Measurements from ENCODE around the gene FTCDNL1. TPM values are rescaled to one million over a fixed set of nuclear protein-coding genes. Genes with fewer than 3 reads are reported as not detected.

FTCDNL1 gene
- total RNA-seq, 2 donors from 2014 or later, result 2.6 TPM

- no peak for TF ChIP-seq POLR2A (IDR thresholded peaks at IDR 0.05)
- TF ChIP-seq CTCF (IDR thresholded peaks at IDR 0.05), result no peak
- 73 to 77% methylated on average over 5 to 7 of the region's 7 CpGs for WGBS, 2 donors
- no peak for ATAC-seq
- Histone ChIP-seq H3K4me3 (no peak overlapping the region), H3K27ac (no peak overlapping the region), H3K27me3 (no peaks in the 10 kb centered on the region), H3K4me1 (no peaks in the 10 kb centered on the region), H3K9me3 (no peaks in the 10 kb centered on the region), H3K36me3 (replicated peaks in 1 of 2; ENCODE audit: insufficient read depth in 1 of 2, low read depth in 2 of 2) (no peaks in the 10 kb centered on the region)
- no peak for DNase-seq
- intact Hi-C loops (cut with DNase I), result no loop called here
Measured at GRCh38 chr2:199764273-199764800, 86.7 kb downstream of the FTCDNL1 start.

- H3K27ac ChIP-seq, result no peak overlapping the region
- no peaks in the 10 kb centered on the region for H3K9me3 ChIP-seq
- 84 to 86% methylated on average over 4 of the region's 4 CpGs for WGBS, 2 donors
- no peak overlapping the region for H3K4me3 ChIP-seq
- H3K27me3 ChIP-seq, result no peaks in the 10 kb centered on the region
- ATAC-seq (no peak), DNase-seq (no peak)
- no peak for TF ChIP-seq CTCF (IDR thresholded peaks at IDR 0.05)
- no peak for TF ChIP-seq POLR2A (IDR thresholded peaks at IDR 0.05)
- H3K4me1 ChIP-seq, result no peaks in the 10 kb centered on the region
- no peaks in the 10 kb centered on the region for H3K36me3 ChIP-seq (replicated peaks in 1 of 2; ENCODE audit: insufficient read depth in 1 of 2, low read depth in 2 of 2)
- intact Hi-C loops (cut with DNase I), result no loop called here
Measured at GRCh38 chr2:199762963-199763362, 88.0 kb downstream of the FTCDNL1 start.

GRCh38 chr2:199760574-199760973 is 90.4 kb downstream of the FTCDNL1 start:
- no peak for DNase-seq
- H3K9me3 ChIP-seq, result no peaks in the 10 kb centered on the region
- TF ChIP-seq CTCF (IDR thresholded peaks at IDR 0.05) (no peak), POLR2A (IDR thresholded peaks at IDR 0.05) (no peak)
- ATAC-seq, result no peak
- no peak overlapping the region for H3K4me3 ChIP-seq
- no peaks in the 10 kb centered on the region for H3K4me1 ChIP-seq
- H3K27me3 ChIP-seq, result no peaks in the 10 kb centered on the region
- no peak overlapping the region for H3K27ac ChIP-seq
- WGBS, 2 donors, result 87 to 88% methylated on average over 3 of the region's 3 CpGs
- no peaks in the 10 kb centered on the region for H3K36me3 ChIP-seq (replicated peaks in 1 of 2; ENCODE audit: insufficient read depth in 1 of 2, low read depth in 2 of 2)
- intact Hi-C loops (cut with DNase I), result no loop called here

- H3K27ac ChIP-seq, result no peak overlapping the region
- H3K4me1 ChIP-seq, result no peaks in the 10 kb centered on the region
- intact Hi-C loops (cut with DNase I), result no loop called here
- DNase-seq (peak in 3 of 4 donors; percentile 13 to 40 (median 25)), ATAC-seq (no peak)
- H3K4me3 ChIP-seq, result no peak overlapping the region
- no peaks in the 10 kb centered on the region for H3K27me3 ChIP-seq
- WGBS, 2 donors, result 68 to 76% methylated on average over 3 of the region's 3 CpGs
- no peaks in the 10 kb centered on the region for H3K9me3 ChIP-seq
- no peak for TF ChIP-seq POLR2A (IDR thresholded peaks at IDR 0.05)
- no peak for TF ChIP-seq CTCF (IDR thresholded peaks at IDR 0.05)
- no peaks in the 10 kb centered on the region for H3K36me3 ChIP-seq (replicated peaks in 1 of 2; ENCODE audit: insufficient read depth in 1 of 2, low read depth in 2 of 2)
Measured at GRCh38 chr2:199757233-199757870, 93.6 kb downstream of the FTCDNL1 start.

GRCh38 chr2:199756743-199757142 is 94.2 kb downstream of the FTCDNL1 start:
- H3K4me1 ChIP-seq, result no peaks in the 10 kb centered on the region
- DNase-seq (no peak), ATAC-seq (no peak)
- TF ChIP-seq POLR2A (IDR thresholded peaks at IDR 0.05) (no peak), CTCF (IDR thresholded peaks at IDR 0.05) (no peak)
- H3K27me3 ChIP-seq, result no peaks in the 10 kb centered on the region
- no peaks in the 10 kb centered on the region for H3K36me3 ChIP-seq (replicated peaks in 1 of 2; ENCODE audit: insufficient read depth in 1 of 2, low read depth in 2 of 2)
- intact Hi-C loops (cut with DNase I), result no loop called here
- H3K27ac ChIP-seq, result no peak overlapping the region
- H3K9me3 ChIP-seq, result no peaks in the 10 kb centered on the region
- WGBS, 2 donors, result 23 to 39% methylated on average over 1 of the region's 1 CpG
- H3K4me3 ChIP-seq, result no peak overlapping the region

Data from body of pancreas (tissue), 4 donors.